Thoracic aorta (tissue), 2 donors: ENCODE data around the gene MPPED1. TPM values are rescaled to one million over a fixed set of nuclear protein-coding genes. Genes with fewer than 3 reads are reported as not detected.

Source experiments
- ATAC-seq: fragments of 150-250 bp; one replicate; pipeline ENCODE4 v1.8.0; 2017; ENCODE audit warnings: low read depth; ENCODE audit not compliant: insufficient number of reproducible peaks, low FRiP score
- DNase-seq: peaks from one replicate; pipeline ENCODE4 v3.0.0-alpha.2; 2020; ENCODE audit warnings: low spot score
- H3K27ac ChIP-seq, 2 donors: fragments of 200-600 bp; sonication (generic); 1 replicate in 1 of 2; 2 replicates in 1 of 2; pipeline ENCODE4 v1.5.1; 2016; ENCODE audit warnings: mild to moderate bottlenecking in 2 of 2, moderate library complexity in 2 of 2
- H3K27me3 ChIP-seq: fragments of 200-600 bp; sonication (generic); replicated peaks from 2 replicates; pipeline ENCODE4 v1.6.0; 2016; ENCODE audit warnings: mild to moderate bottlenecking; ENCODE audit not compliant: insufficient read depth
- H3K36me3 ChIP-seq: fragments of 200-600 bp; sonication (generic); one replicate; pipeline ENCODE4 v1.5.1; 2016
- H3K4me1 ChIP-seq, 2 donors: fragments of 200-600 bp; sonication (generic); 1 replicate in 1 of 2; 2 replicates in 1 of 2; pipeline versions ENCODE4 v1.5.1 to v1.6.0; 2016; ENCODE audit warnings: low read depth in 2 of 2, mild to moderate bottlenecking in 1 of 2; ENCODE audit not compliant: control insufficient read depth in 1 of 2
- H3K4me3 ChIP-seq: fragments of 200-600 bp; sonication (generic); 2 replicates; pipeline ENCODE4 v1.5.1; 2016; ENCODE audit warnings: mild to moderate bottlenecking
- H3K9me3 ChIP-seq: fragments of 200-600 bp; sonication (generic); 2 replicates; pipeline ENCODE4 v1.5.1; 2016
- total RNA-seq, 2 donors: library from RNA; depleted of rRNA; stranded (reverse); fragments of >200 nt; gene quantifications; one replicate each; pipeline versions ENCODE4 v1.1.0 to v1.2.3, GENCODE V29; 2016
- TF ChIP-seq, protein P1 (sequence below): fragments of 200-600 bp; sonication (generic); IDR thresholded peaks from one replicate; pipeline ENCODE4 v1.5.1; 2019; ENCODE audit warnings: antibody characterized with exemption

Gene MPPED1
- total RNA-seq, 2 donors from 2014 or later = not detected

DNA sequence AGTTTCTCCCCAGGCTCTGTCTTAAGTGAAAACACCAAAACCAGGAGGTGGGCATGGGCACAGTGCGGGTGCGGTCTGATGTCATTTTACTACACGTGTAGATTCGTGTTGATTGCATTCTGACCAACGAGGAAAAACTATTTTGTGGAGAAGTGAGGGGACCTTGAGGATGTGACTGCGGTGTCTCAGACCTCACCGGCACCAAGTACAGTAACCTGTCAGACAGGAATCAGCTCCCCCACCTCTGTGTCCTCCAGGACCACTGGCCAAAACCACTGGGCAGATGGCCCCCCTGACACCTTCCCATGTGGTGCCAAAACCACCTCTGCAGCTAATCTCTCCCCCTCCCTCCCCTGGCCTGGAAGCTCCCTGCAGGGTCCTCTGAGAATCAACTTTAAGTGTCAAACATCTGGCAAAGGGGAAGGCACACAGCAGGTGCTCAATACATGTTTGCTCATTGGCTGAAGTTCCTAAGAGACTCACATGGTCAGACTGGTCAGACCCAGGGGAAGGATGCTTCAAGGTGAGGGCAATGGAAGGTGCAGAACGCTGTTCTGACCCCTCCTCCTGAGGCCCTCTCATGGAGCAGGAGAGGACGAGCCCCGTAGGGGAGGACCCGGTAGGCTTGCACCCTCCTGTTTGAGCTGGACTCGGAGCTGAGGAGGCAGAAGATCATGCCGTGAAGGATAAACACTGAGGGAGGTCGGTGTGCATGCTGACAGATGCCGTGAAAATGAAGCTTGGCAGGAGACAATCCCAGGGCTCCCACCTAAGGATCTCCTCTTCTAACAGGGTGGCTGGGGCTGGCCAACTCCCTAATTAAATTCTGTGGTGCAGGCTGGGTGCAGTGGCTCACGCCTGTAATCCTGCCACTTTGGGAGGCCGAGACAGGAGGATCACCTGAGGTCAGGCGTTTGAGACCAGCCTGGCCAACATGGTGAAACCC, 129.9 kb downstream of the MPPED1 start:
- DNase-seq (no peak), ATAC-seq (no peak)
- TF ChIP-seq, protein P1, sequence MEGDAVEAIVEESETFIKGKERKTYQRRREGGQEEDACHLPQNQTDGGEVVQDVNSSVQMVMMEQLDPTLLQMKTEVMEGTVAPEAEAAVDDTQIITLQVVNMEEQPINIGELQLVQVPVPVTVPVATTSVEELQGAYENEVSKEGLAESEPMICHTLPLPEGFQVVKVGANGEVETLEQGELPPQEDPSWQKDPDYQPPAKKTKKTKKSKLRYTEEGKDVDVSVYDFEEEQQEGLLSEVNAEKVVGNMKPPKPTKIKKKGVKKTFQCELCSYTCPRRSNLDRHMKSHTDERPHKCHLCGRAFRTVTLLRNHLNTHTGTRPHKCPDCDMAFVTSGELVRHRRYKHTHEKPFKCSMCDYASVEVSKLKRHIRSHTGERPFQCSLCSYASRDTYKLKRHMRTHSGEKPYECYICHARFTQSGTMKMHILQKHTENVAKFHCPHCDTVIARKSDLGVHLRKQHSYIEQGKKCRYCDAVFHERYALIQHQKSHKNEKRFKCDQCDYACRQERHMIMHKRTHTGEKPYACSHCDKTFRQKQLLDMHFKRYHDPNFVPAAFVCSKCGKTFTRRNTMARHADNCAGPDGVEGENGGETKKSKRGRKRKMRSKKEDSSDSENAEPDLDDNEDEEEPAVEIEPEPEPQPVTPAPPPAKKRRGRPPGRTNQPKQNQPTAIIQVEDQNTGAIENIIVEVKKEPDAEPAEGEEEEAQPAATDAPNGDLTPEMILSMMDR = no peak
- no peaks in the 10 kb centered on the region for H3K27me3 ChIP-seq
- H3K9me3 ChIP-seq = peaks cover 5% of the 10 kb centered on the region
- no peak overlapping the region for H3K27ac ChIP-seq
- no peak overlapping the region for H3K4me3 ChIP-seq
- H3K4me1 ChIP-seq = no peaks in the 10 kb centered on the region
- H3K36me3 ChIP-seq = no peaks in the 10 kb centered on the region

DNA sequence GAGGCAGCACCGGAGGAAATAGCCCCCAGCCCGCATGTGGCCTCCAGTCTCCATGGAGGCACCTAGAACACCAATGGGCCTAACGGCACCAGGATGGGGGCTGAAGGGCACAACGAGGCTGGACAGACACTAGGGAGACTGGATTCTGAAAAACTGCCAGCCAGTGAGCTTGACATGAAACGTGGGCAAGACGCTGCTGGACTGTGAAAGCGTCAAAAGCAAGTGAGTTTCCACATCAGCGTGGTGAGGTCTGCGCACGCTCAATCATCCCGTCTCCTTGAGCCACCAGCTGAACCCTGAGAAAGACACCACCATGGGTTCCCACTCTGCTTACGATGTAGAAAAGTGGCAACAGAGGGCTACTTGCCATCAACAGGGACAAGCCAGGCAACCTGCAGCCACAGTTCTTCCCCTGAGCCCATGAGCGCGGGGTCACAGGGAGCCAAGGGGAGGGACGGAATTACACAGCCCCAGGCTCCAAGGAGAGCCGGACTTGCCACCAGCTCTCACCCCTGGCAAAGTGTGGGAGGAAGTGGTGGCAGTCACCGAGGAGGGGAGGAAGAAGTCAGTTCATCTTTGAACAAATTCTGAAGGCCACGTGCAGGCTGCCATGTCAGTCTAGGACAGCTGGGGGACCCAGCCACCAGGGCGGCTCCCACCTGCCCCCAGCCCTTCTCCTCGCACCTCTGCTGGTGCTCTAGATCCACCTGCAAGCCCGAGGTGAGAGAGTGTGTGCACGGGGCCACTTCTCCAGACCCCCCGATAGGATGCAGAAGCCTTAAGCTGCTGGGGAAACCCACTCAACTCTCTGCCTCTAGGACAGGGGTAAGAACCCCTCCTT, 131.1 kb downstream of the MPPED1 start:
- H3K4me3 ChIP-seq = no peak overlapping the region

DNA sequence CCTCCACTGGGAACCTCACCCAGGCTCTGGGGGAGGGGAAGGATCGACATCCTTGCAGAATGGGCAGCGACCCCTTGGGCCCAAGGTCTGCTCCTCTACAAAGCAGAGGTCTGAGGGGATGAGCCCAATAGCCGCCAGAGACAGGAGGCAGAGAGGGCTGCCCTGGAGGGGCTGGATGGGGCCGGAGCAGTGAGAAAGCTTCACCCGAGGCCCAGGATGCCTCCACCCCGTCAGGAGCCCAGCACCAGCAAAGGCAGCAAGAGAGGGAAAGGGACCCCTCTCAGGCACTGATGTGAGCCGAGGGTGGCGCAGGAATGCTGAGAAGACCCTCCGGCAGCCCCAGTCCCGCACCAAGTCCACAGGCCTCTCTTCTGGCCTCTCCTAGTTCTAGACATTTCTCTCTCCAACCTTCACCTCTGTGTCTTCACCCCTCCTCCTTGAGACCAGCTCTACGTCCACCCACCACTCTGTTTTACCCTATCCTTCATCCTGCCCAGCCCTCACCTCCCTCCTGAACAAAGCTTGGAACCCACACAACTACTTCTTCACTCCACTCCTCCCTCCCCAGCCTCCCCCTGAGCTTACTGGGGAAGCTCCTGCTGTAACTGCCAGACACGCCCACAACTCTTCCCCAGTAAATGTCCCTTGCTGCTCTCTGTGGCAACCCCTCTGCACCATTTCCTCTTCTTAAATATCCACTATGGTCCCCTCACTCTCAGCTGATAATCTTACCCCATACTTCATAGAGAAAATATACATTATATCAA, 131.9 kb downstream of the MPPED1 start:
- ATAC-seq = no peak
- no peaks in the 10 kb centered on the region for H3K4me1 ChIP-seq
- H3K36me3 ChIP-seq = no peaks in the 10 kb centered on the region
- no peak for DNase-seq
- TF ChIP-seq, protein P1 = no peak
- H3K9me3 ChIP-seq = no peaks in the 10 kb centered on the region
- H3K27me3 ChIP-seq = no peaks in the 10 kb centered on the region
- H3K4me3 ChIP-seq = no peak overlapping the region
- no peak overlapping the region for H3K27ac ChIP-seq

More for the DNA sequence above, 131.1 kb downstream of the MPPED1 start:
- ATAC-seq (no peak), DNase-seq (no peak)
- Histone ChIP-seq H3K4me1 (no peaks in the 10 kb centered on the region), H3K9me3 (no peaks in the 10 kb centered on the region), H3K36me3 (no peaks in the 10 kb centered on the region), H3K27ac (no peak overlapping the region), H3K27me3 (no peaks in the 10 kb centered on the region)
- TF ChIP-seq, protein P1 = no peak

DNA sequence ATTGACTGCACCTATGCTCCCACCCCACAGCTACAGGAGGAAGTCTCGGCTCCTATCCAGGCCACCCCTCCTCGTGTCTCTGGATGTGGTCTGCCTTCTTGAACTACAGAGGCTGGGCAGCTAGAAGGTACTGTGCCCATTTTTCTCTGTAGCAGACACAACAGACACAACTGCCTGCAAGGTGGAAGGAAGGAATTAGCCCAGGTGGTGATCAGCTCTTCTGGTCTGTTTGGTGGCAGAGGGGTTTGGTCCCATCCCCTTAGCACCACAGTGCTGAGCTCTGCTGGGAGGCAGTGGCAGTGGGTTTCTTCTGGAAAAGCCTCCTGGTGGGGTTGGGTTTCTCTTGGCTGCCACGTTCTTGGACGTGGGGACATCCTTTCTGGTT, 132.5 kb downstream of the MPPED1 start:
- no peak for ATAC-seq
- H3K36me3 ChIP-seq = no peaks in the 10 kb centered on the region
- H3K27me3 ChIP-seq = no peaks in the 10 kb centered on the region
- H3K27ac ChIP-seq = no peak overlapping the region
- no peak for DNase-seq
- no peak overlapping the region for H3K4me3 ChIP-seq
- H3K9me3 ChIP-seq = no peaks in the 10 kb centered on the region
- no peaks in the 10 kb centered on the region for H3K4me1 ChIP-seq
- TF ChIP-seq, protein P1 = no peak
